A673 (cell line): ENCODE results near the gene KANK3. TPM values are rescaled to one million over a fixed set of nuclear protein-coding genes. Genes with fewer than 3 reads are reported as not detected.

Source experiments
- Bru-seq: library from RNA; stranded (reverse); fragments of 400-500 nt; gene quantifications from one replicate; lab custom pipeline; 2021; lab: Mats Ljungman, UMichigan
- BruChase-seq, 2 experiments: library from RNA; stranded (reverse); fragments of 400-500 nt; gene quantifications; one replicate each; lab custom pipeline; 2021; lab: Mats Ljungman, UMichigan
- BruUV-seq: library from RNA; stranded (reverse); fragments of 400-500 nt; replicated peaks from 2 replicates; lab custom pipeline; 2021; lab: Mats Ljungman, UMichigan
- CTCF ChIA-PET: fragments of 300-600 bp; sonication (Branson Sonifier 250); formaldehyde crosslinking; loops from one replicate; lab custom pipeline; 2022; ENCODE audit warnings: antibody characterized with exemption; lab: Charles Lee
- POLR2A ChIA-PET: fragments of 300-600 bp; sonication (Branson Sonifier 250); formaldehyde crosslinking; loops from one replicate; lab custom pipeline; 2022; ENCODE audit warnings: antibody characterized with exemption; ENCODE audit not compliant: low non-redundant PET; lab: Charles Lee
- DNase-seq: peaks from one replicate; pipeline ENCODE4 v3.0.0-alpha.2; 2015; ENCODE audit warnings: low spot score
- H3K27ac ChIP-seq: fragments of 200-600 bp; sonication (generic); 2 replicates; pipeline ENCODE4 v1.5.1; 2016; ENCODE audit warnings: mixed run types, low read depth, mild to moderate bottlenecking, mixed read lengths, antibody characterized with exemption, low read length; ENCODE audit not compliant: poor library complexity, severe bottlenecking
- H3K27me3 ChIP-seq: fragments of 200-600 bp; sonication (generic); replicated peaks from 2 replicates; pipeline ENCODE4 v1.6.1; 2017; ENCODE audit warnings: mixed run types, low read depth, mild to moderate bottlenecking, mixed read lengths, antibody characterized with exemption, low read length; ENCODE audit not compliant: insufficient read depth, poor library complexity
- H3K36me3 ChIP-seq: fragments of 200-600 bp; sonication (generic); 2 replicates; pipeline ENCODE4 v1.6.1; 2016; ENCODE audit warnings: mixed run types, mild to moderate bottlenecking, mixed read lengths, antibody characterized with exemption, low read length; ENCODE audit not compliant: insufficient read depth, poor library complexity, severe bottlenecking
- H3K4me1 ChIP-seq: fragments of 200-600 bp; sonication (generic); 2 replicates; pipeline ENCODE4 v1.6.1; 2017; ENCODE audit warnings: mixed run types, mild to moderate bottlenecking, mixed read lengths, antibody characterized with exemption, low read length; ENCODE audit not compliant: insufficient read depth, poor library complexity, severe bottlenecking
- H3K4me3 ChIP-seq: fragments of 200-600 bp; sonication (generic); 2 replicates; pipeline ENCODE4 v1.5.1; 2016; ENCODE audit warnings: low read depth, mixed run types, mild to moderate bottlenecking, mixed read lengths, low read length; ENCODE audit not compliant: poor library complexity, severe bottlenecking
- H3K9me3 ChIP-seq: fragments of 200-600 bp; sonication (generic); 2 replicates; pipeline ENCODE4 v1.6.1; 2016; ENCODE audit warnings: mixed run types, low read depth, mild to moderate bottlenecking, mixed read lengths, antibody characterized with exemption, low read length; ENCODE audit not compliant: poor library complexity, severe bottlenecking
- CTCF ChIP-seq: fragments of 300-800, 200-600 bp; sonication (generic); conservative IDR thresholded peaks from 2 replicates; pipeline ENCODE4 v1.5.1; 2017; ENCODE audit warnings: low read depth, mild to moderate bottlenecking, antibody characterized with exemption, low read length, moderate library complexity, mixed read lengths
- EZH2 ChIP-seq: fragments of 200-600 bp; sonication (generic); IDR thresholded peaks from 2 replicates; pipeline ENCODE4 v1.6.1; 2017; ENCODE audit warnings: borderline replicate concordance, low read depth, mild to moderate bottlenecking, mixed read lengths, antibody characterized with exemption, low read length; ENCODE audit not compliant: poor library complexity, severe bottlenecking
- intact Hi-C: fragments of 100-400 bp; cut with micrococcal nuclease; formaldehyde crosslinking; loops from one replicate; pipeline ENCODE4 v1.10.0; 2022; ENCODE audit not compliant: unreplicated experiment
- long read RNA-seq: library from polyadenylated mRNA; stranded (forward); transcript quantifications from one replicate; pipeline ENCODE4 v2.0.0, GENCODE V29; 2022
- total RNA-seq: library from RNA; stranded (reverse); gene quantifications from 2 replicates; pipeline ENCODE4 v1.2.3, GENCODE V29; 2021

Gene KANK3
- total RNA-seq (0.73 and 1.1 TPM in 2 replicates), Bru-seq, nascent RNA (percentile 22 among the genes with signal in this experiment), BruChase-seq, experiment 1, labeled RNA remaining after a 2-hour chase (percentile 23 among the genes with signal in this experiment), BruChase-seq, experiment 2, labeled RNA remaining after a 6-hour chase (percentile 27 among the genes with signal in this experiment)
- long read RNA-seq, partial matches to known transcripts, result 1 of 5 reads
- long read RNA-seq, other reads (novel, unspliced or antisense), result 3 of 5 reads

- Histone ChIP-seq H3K4me1 (no peaks in the 10 kb centered on the region), H3K36me3 (no peaks in the 10 kb centered on the region), H3K27ac (no peak within 1 kb of the TSS), H3K9me3 (no peaks in the 10 kb centered on the region), H3K4me3 (peak within 1 kb of the TSS; percentile 55), H3K27me3 (no peaks in the 10 kb centered on the region)
- no peak for TF ChIP-seq CTCF
- no peak for TF ChIP-seq EZH2
- intact Hi-C loops, result no loop called here
- DNase-seq, result peak; percentile 98
- POLR2A ChIA-PET, result no interaction called here
- BruUV-seq, result no TSS peak
- CTCF ChIA-PET, result no interaction called here
Measured at GRCh38 chr19:8342684-8343482, at the start of gene KANK3. KANK3 (minus strand) TSS chr19:8343262; CDS start chr19:8337828, 5,434 bp downstream.

GRCh38 chr19:8392017-8392591 lies 49.0 kb upstream of the KANK3 start:
- DNase-seq, result no peak
- ChIA-PET CTCF (no interaction called here), POLR2A (interaction anchor here (0.5 to 0.7 kb wide), 2 partner anchors 39 to 115 kb away, joined by 3 to 7 read pairs; no protein-coding TSS in a partner anchor)
- intact Hi-C loops, result no loop called here
- Histone ChIP-seq H3K27ac (peak overlapping the region; percentile 58), H3K9me3 (no peaks in the 10 kb centered on the region), H3K4me3 (no peak overlapping the region), H3K36me3 (no peaks in the 10 kb centered on the region), H3K4me1 (peaks cover 9% of the 10 kb centered on the region), H3K27me3 (no peaks in the 10 kb centered on the region)
- no TSS peak for BruUV-seq
- TF ChIP-seq EZH2 (no peak), CTCF (no peak)

GRCh38 chr19:8391198-8392016 lies 48.3 kb upstream of the KANK3 start:
- CTCF ChIA-PET, result interaction anchor here (1.3 kb wide), 1 partner anchor 22 kb away, joined by 5 read pairs; the partner anchor contains the start of gene MARCHF2

More at GRCh38 chr19:8391198-8392016, 48.3 kb upstream of the KANK3 start:
- Histone ChIP-seq H3K27ac (peak overlapping the region; percentile 58), H3K4me3 (peak overlapping the region; percentile 91), H3K27me3 (no peaks in the 10 kb centered on the region), H3K9me3 (no peaks in the 10 kb centered on the region), H3K36me3 (no peaks in the 10 kb centered on the region), H3K4me1 (peaks cover 5% of the 10 kb centered on the region)
- BruUV-seq, result no TSS peak
- intact Hi-C loops, result no loop called here
- POLR2A ChIA-PET, result interaction anchor here (0.5 to 0.6 kb wide), 2 partner anchors 39 to 522 kb away, joined by 3 to 7 read pairs; no protein-coding TSS in a partner anchor
- TF ChIP-seq CTCF, result no peak
- no peak for TF ChIP-seq EZH2
- no peak for DNase-seq
